ENCODE data around the gene R3HDM2.

- TF ChIP-seq CTCF (IDR thresholded peaks at IDR 0.05), result peak; percentile 95 to 99 (median 96)
- peak; percentile 48 for TF ChIP-seq POLR2A (IDR thresholded peaks at IDR 0.05; ENCODE audit: low read depth)
Measured at GRCh38 chr12:57459055-57459749, 28.4 kb upstream of the R3HDM2 start.

All from esophagus muscularis mucosa (tissue), 3 donors.